Neutrophil (primary cell): ENCODE measurements around the gene CCDC175.

Experiments
- H3K27ac ChIP-seq: fragments of 200-600 bp; sonication (generic); 2 replicates; pipeline ENCODE4 v1.5.1; 2016; ENCODE audit warnings: mild to moderate bottlenecking, moderate library complexity
- H3K27me3 ChIP-seq: fragments of 200-600 bp; sonication (generic); 2 replicates; pipeline ENCODE4 v1.6.0; 2016; ENCODE audit warnings: mild to moderate bottlenecking
- H3K36me3 ChIP-seq: fragments of 200-600 bp; sonication (generic); 2 replicates; pipeline ENCODE4 v1.5.1; 2017
- H3K4me1 ChIP-seq, 2 experiments: fragments of 200-600 bp in 1 of 2; sonication (generic) in 1 of 2; 1 replicate in 1 of 2; 2 replicates in 1 of 2; pipeline versions ENCODE4 v1.5.1 to v1.6.1; 2013 to 2016; ENCODE audit warnings: low read depth in 1 of 2, low read length in 1 of 2, mild to moderate bottlenecking in 1 of 2, moderate library complexity in 1 of 2; ENCODE audit not compliant: control insufficient read depth in 1 of 2, insufficient read depth in 1 of 2
- H3K4me3 ChIP-seq, 2 experiments: fragments of 200-600 bp in 1 of 2; sonication (generic) in 1 of 2; 1 replicate in 1 of 2; 2 replicates in 1 of 2; pipeline ENCODE4 v1.5.1; 2013 to 2016; ENCODE audit warnings: low read depth in 1 of 2, low read length in 1 of 2, mild to moderate bottlenecking in 1 of 2, moderate library complexity in 1 of 2
- H3K9me3 ChIP-seq: fragments of 200-600 bp; sonication (generic); 2 replicates; pipeline ENCODE4 v1.5.1; 2016
- CTCF ChIP-seq: fragments of 200-600 bp; sonication (generic); IDR thresholded peaks from 2 replicates; pipeline ENCODE4 v1.5.1; 2016; ENCODE audit warnings: antibody characterized with exemption

CCDC175 gene

GRCh38 chr14:59540852-59541251, 35.8 kb downstream of the CCDC175 start:
- TF ChIP-seq CTCF: no peak
- no peak overlapping the region for H3K27ac ChIP-seq

DNA sequence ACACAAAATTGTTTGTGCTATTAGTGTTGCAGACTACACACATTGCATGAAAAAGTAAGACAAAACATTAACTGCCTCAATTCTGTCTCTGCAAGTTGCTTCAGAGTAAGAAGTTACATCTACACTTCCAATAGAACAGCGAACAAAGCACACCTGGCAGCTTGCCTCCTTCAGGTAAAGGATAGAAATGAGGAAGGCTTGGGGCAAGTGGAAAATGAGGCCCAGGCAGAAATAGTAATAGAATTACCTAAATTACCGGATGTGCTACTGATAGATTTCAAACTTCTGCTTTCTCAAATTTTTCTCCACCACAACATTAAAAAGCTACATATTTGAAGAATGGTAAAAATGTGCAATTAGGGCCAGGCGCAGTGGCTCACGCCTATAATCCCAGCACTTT, 37.7 kb downstream of the CCDC175 start:
- H3K27ac ChIP-seq: no peak overlapping the region
- H3K4me1 ChIP-seq: no peaks in the 10 kb centered on the region
- no peaks in the 10 kb centered on the region for H3K27me3 ChIP-seq
- no peak overlapping the region for H3K4me3 ChIP-seq
- no peaks in the 10 kb centered on the region for H3K36me3 ChIP-seq
- no peak for TF ChIP-seq CTCF
- no peaks in the 10 kb centered on the region for H3K9me3 ChIP-seq

More at GRCh38 chr14:59540852-59541251, 35.8 kb downstream of the CCDC175 start:
- Histone ChIP-seq H3K36me3 (no peaks in the 10 kb centered on the region), H3K27me3 (no peaks in the 10 kb centered on the region), H3K4me1 (no peaks in the 10 kb centered on the region), H3K4me3 (no peak overlapping the region), H3K9me3 (no peaks in the 10 kb centered on the region)

DNA sequence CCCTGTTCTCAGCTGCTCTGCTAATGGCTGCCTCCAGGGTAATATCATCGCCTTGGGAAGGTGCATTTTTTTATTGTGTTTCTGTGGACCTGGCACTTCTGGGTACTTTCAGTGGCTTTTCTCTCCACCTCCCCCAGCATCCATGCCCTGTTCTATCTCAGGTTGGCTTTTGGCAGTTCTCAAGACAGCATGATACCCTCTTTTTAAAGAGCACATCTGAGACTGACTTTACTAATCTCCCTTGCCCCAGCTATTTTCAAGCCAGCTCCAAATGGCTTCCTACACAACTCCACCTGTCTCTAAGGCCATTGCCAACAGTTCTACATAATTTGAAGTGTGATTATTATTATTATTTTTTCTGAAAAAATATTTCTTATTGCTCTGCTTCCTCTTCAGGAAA, 39.1 kb downstream of the CCDC175 start:
- no peak overlapping the region for H3K4me3 ChIP-seq

GRCh38 chr14:59534361-59534987, 42.1 kb downstream of the CCDC175 start:
- Histone ChIP-seq H3K27me3 (no peaks in the 10 kb centered on the region), H3K4me1 (no peaks in the 10 kb centered on the region), H3K9me3 (no peaks in the 10 kb centered on the region), H3K36me3 (no peaks in the 10 kb centered on the region), H3K4me3 (no peak overlapping the region), H3K27ac (no peak overlapping the region)
- TF ChIP-seq CTCF: no peak

More for the DNA sequence above, 39.1 kb downstream of the CCDC175 start:
- H3K27me3 ChIP-seq: no peaks in the 10 kb centered on the region
- no peak for TF ChIP-seq CTCF
- no peaks in the 10 kb centered on the region for H3K36me3 ChIP-seq
- no peaks in the 10 kb centered on the region for H3K4me1 ChIP-seq
- no peaks in the 10 kb centered on the region for H3K9me3 ChIP-seq
- no peak overlapping the region for H3K27ac ChIP-seq

DNA sequence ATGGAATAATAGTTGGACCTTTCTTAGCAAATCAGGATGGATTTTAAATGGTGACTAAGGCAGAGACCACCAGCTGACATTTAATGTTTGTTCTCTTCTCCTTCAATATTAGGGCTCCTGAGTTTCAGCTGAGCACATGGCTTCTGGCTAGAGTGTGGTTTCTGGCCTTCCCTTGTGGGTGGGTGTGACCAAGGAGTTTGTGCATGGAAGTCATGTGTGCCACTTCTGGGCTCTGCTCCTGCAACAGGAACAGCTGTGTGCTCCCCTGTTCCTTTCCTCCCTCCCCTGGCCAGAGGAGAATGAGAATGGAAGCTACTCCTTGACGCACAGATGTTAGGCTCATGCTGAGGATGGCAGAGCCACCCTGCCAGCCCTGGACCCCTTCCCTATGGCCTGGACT, 44.2 kb downstream of the CCDC175 start:
- H3K36me3 ChIP-seq: no peaks in the 10 kb centered on the region
- H3K4me3 ChIP-seq: no peak overlapping the region
- H3K27ac ChIP-seq: no peak overlapping the region
- TF ChIP-seq CTCF: no peak
- H3K9me3 ChIP-seq: no peaks in the 10 kb centered on the region
- no peaks in the 10 kb centered on the region for H3K4me1 ChIP-seq
- no peaks in the 10 kb centered on the region for H3K27me3 ChIP-seq

DNA sequence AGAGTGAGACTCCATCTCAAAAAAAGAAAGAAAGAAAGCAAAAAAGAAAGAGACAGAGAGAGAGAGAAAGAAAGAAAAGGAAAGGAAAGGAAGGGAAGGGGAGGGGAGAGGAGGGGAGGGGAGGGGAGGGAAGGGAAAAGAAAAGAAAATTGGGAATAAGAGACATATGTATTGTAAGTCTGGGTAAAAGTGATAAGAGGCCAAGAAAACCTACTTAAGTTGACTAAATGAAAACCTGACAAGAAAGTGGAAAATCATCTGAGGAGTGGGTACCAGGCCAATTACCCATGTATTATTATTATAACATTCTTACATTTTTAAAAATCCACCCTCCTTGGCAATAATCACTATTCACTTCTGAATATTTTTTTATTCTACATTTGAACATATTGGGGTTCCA, 46.3 kb downstream of the CCDC175 start:
- no peaks in the 10 kb centered on the region for H3K4me1 ChIP-seq
- H3K36me3 ChIP-seq: no peaks in the 10 kb centered on the region
- no peak overlapping the region for H3K4me3 ChIP-seq
- no peaks in the 10 kb centered on the region for H3K27me3 ChIP-seq
- TF ChIP-seq CTCF: no peak
- H3K27ac ChIP-seq: no peak overlapping the region
- no peaks in the 10 kb centered on the region for H3K9me3 ChIP-seq
